Suprapubic skin (tissue), 4 donors: ENCODE data around the gene CDKN2A. TPM values are rescaled to one million over a fixed set of nuclear protein-coding genes. Genes with fewer than 3 reads are reported as not detected.

ENCODE experiments used
- DNase-seq, 2 donors: peaks; one replicate each; pipeline ENCODE4 v3.0.0-alpha.2; 2019; ENCODE audit warnings: low spot score in 2 of 2
- H3K27ac ChIP-seq: fragments of 200-600 bp; sonication (generic); one replicate; pipeline ENCODE4 v1.5.1; 2019
- H3K27me3 ChIP-seq: fragments of 200-600 bp; sonication (generic); one replicate; pipeline ENCODE4 v1.5.1; 2019
- H3K36me3 ChIP-seq: fragments of 200-600 bp; sonication (generic); one replicate; pipeline ENCODE4 v1.5.1; 2019
- H3K4me1 ChIP-seq: fragments of 200-600 bp; sonication (generic); one replicate; pipeline ENCODE4 v1.5.1; 2019
- H3K4me3 ChIP-seq: fragments of 200-600 bp; sonication (generic); one replicate; pipeline ENCODE4 v1.5.1; 2019; ENCODE audit warnings: mild to moderate bottlenecking
- H3K9me3 ChIP-seq: fragments of 200-600 bp; sonication (generic); one replicate; pipeline ENCODE4 v1.5.1; 2019
- CTCF ChIP-seq, 2 donors: fragments of 200-600 bp in 1 of 2; fragments of 450-650 bp in 1 of 2; sonication (generic) in 1 of 2; IDR thresholded peaks; one replicate each; pipeline ENCODE4 v1.5.1; 2016 to 2019; ENCODE audit warnings: antibody characterized with exemption in 2 of 2, mild to moderate bottlenecking in 1 of 2, moderate library complexity in 1 of 2
- EP300 ChIP-seq: sonication (generic); formaldehyde crosslinking; IDR thresholded peaks from one replicate; pipeline ENCODE4 v1.6.1; 2017; ENCODE audit warnings: antibody characterized with exemption
- POLR2A ChIP-seq, 2 donors: fragments of 450-650 bp; IDR thresholded peaks; one replicate each; pipeline ENCODE4 v1.6.1; 2017; ENCODE audit warnings: antibody characterized with exemption in 2 of 2, mild to moderate bottlenecking in 2 of 2, moderate library complexity in 2 of 2
- POLR2AphosphoS5 ChIP-seq, 3 donors: sonication (generic); formaldehyde crosslinking; IDR thresholded peaks; one replicate each; pipeline ENCODE4 v1.6.1; 2017; ENCODE audit warnings: antibody characterized with exemption in 3 of 3
- WGBS: methylation state at CpG from one replicate; pipeline ENCODE4 v1.1.5; 2018; 5-methylcytosine and 5-hydroxymethylcytosine counted together
- total RNA-seq, 4 donors: library from RNA; depleted of rRNA; stranded (reverse); fragments of >200 nt; gene quantifications; one replicate each; pipeline ENCODE4 v1.1.0, GENCODE V29; 2016

The CDKN2A gene
- total RNA-seq, 4 donors from 2014 or later: 2.0 to 3.4 TPM; not detected in 2

- peaks cover 38% of the 10 kb centered on the region for H3K4me1 ChIP-seq
- DNase-seq: no peak
- H3K4me3 ChIP-seq: peak overlapping the region; percentile 55
- TF ChIP-seq EP300 (no peak), POLR2A (IDR thresholded peaks at IDR 0.05) (no peak), CTCF (IDR thresholded peaks at IDR 0.05) (no peak), POLR2AphosphoS5 (IDR thresholded peaks at IDR 0.05) (no peak)
- 8% methylated on average over 8 of the region's 8 CpGs for WGBS
- peak overlapping the region; percentile 79 for H3K27ac ChIP-seq
- no peaks in the 10 kb centered on the region for H3K36me3 ChIP-seq
- no peaks in the 10 kb centered on the region for H3K9me3 ChIP-seq
- H3K27me3 ChIP-seq: peaks cover 44% of the 10 kb centered on the region
Observed at GRCh38 chr9:22008384-22008716, 14.2 kb upstream of the CDKN2A start.

DNA sequence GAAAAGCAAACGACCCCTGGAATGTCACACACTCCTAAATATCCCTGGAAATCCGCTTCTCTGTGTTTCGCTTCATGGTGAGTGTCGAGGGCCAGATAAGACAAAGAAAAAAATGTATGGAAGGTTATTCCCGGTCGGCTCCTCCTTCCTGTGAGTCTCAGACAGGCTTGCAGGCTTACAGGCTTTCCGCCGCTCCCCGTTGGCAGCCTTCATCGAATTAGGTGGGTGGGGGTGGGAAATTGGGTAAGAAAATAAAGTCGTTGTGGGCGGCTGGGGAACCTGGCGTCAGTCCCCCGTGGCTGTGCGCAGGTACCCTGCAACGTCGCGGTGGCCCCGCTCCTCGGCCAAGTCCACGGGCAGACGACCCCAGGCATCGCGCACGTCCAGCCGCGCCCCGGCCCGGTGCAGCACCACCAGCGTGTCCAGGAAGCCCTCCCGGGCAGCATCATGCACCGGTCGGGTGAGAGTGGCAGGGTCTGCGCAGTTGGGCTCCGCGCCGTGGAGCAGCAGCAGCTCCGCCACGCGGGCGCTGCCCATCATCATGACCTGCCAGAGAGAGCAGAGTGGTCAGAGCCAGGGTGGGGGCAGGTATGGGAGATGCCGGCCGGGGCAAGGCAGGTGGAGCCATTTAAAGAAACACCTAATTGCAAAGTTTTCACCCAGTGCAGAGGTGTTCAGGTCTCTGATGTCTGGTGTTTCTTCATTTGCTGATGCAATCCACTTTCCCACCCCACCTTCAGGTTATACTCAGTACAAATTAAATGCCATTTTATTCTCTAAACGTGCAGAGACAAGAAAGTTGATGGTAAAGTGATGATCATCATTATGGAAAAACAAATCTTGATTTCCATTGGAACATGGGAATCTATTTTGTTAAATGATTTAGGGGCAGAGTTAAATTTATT lies 11.8 kb upstream of the CDKN2A start:
- Histone ChIP-seq H3K27ac (no peak overlapping the region), H3K27me3 (peaks cover 64% of the 10 kb centered on the region), H3K9me3 (no peaks in the 10 kb centered on the region), H3K36me3 (no peaks in the 10 kb centered on the region), H3K4me1 (peaks cover 38% of the 10 kb centered on the region), H3K4me3 (peak overlapping the region; percentile 30)
- peak in 1 of 2 donors; percentile 54 for DNase-seq
- TF ChIP-seq CTCF (IDR thresholded peaks at IDR 0.05) (no peak), POLR2A (IDR thresholded peaks at IDR 0.05) (no peak), POLR2AphosphoS5 (IDR thresholded peaks at IDR 0.05) (no peak), EP300 (no peak)
- 21% methylated on average over 21 of the region's 44 CpGs for WGBS

DNA sequence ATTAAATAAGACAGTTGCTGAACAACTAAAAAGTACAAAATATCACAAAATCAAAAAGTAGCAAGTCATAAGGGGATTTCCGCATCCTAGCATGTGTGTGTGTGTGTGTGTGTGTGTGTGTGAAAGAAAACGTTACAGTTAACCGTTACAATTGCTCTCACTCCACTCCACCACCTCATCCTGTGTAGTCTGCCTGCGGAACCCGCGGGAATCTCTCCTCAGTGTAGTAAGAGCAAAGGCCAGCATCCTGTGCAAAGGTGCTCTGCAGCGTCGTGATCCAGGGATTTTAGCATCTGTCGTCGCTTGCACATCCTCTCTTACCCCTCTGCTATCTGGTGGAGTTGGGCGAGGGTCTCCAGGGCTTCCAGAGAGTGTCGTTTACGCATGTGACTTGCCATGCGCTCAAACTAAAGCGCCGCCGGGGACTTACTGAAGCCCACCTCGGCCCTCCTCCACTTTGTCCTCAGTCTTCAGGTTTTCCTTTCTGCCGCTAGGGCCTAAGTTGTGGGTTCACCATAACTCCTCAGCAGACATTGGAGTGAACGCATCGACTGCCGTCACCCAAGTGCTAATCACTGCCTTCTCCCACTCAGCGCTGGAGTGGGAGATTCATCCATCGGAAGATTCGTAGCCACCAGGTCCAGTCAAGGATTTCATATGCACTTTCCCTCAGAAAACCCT lies 11.0 kb upstream of the CDKN2A start:
- H3K4me1 ChIP-seq: peaks cover 32% of the 10 kb centered on the region
- no peaks in the 10 kb centered on the region for H3K36me3 ChIP-seq
- WGBS: 41% methylated on average over 25 of the region's 25 CpGs
- peak in 1 of 2 donors; percentile 48 for DNase-seq
- H3K4me3 ChIP-seq: peak overlapping the region; percentile 30
- H3K27me3 ChIP-seq: peaks cover 67% of the 10 kb centered on the region
- TF ChIP-seq EP300 (no peak), POLR2AphosphoS5 (IDR thresholded peaks at IDR 0.05) (no peak), CTCF (IDR thresholded peaks at IDR 0.05) (no peak), POLR2A (IDR thresholded peaks at IDR 0.05) (no peak)
- H3K9me3 ChIP-seq: no peaks in the 10 kb centered on the region
- no peak overlapping the region for H3K27ac ChIP-seq

- peaks cover 58% of the 10 kb centered on the region for H3K27me3 ChIP-seq
- TF ChIP-seq POLR2AphosphoS5 (IDR thresholded peaks at IDR 0.05) (no peak), POLR2A (IDR thresholded peaks at IDR 0.05) (no peak), EP300 (no peak), CTCF (IDR thresholded peaks at IDR 0.05) (no peak)
- no peaks in the 10 kb centered on the region for H3K9me3 ChIP-seq
- 54% methylated on average over 1 of the region's 1 CpG for WGBS
- H3K4me1 ChIP-seq: peaks cover 12% of the 10 kb centered on the region
- no peak overlapping the region for H3K4me3 ChIP-seq
- H3K27ac ChIP-seq: no peak overlapping the region
- DNase-seq: no peak
- H3K36me3 ChIP-seq: no peaks in the 10 kb centered on the region
Observed at GRCh38 chr9:22002038-22002437, 7.8 kb upstream of the CDKN2A start.

- DNase-seq: no peak
- no peak for TF ChIP-seq EP300
- no peak for TF ChIP-seq CTCF (IDR thresholded peaks at IDR 0.05)
- TF ChIP-seq POLR2AphosphoS5 (IDR thresholded peaks at IDR 0.05): no peak
- TF ChIP-seq POLR2A (IDR thresholded peaks at IDR 0.05): no peak
- Histone ChIP-seq H3K27me3 (peaks cover 36% of the 10 kb centered on the region), H3K27ac (no peak overlapping the region), H3K4me3 (no peak overlapping the region), H3K4me1 (peaks cover 10% of the 10 kb centered on the region), H3K36me3 (no peaks in the 10 kb centered on the region), H3K9me3 (no peaks in the 10 kb centered on the region)
- 85% methylated on average over 2 of the region's 2 CpGs for WGBS
Observed at GRCh38 chr9:21998026-21998425, 3.8 kb upstream of the CDKN2A start.
